Neuronal stem cell (in vitro differentiated cells): ENCODE data around the gene ADD1.
A peak's percentile ranks its signal among the peaks of the same experiment; 100 is the strongest.

Experiments used
- DNase-seq: peaks from one replicate; pipeline ENCODE4 v3.0.0-alpha.2; 2013; ENCODE audit warnings: low spot score
- H2AFZ ChIP-seq: one replicate; pipeline ENCODE4 v1.6.1; 2013; ENCODE audit warnings: mild to moderate bottlenecking, low read length, inconsistent platforms
- H2AK5ac ChIP-seq: 2 replicates; pipeline ENCODE4 v1.6.1; 2013; ENCODE audit warnings: low read depth, mild to moderate bottlenecking, inconsistent platforms, low read length, moderate library complexity, mixed read lengths
- H2BK120ac ChIP-seq: 2 replicates; pipeline ENCODE4 v1.6.1; 2013; ENCODE audit warnings: low read depth, mild to moderate bottlenecking, inconsistent platforms, low read length, moderate library complexity, mixed read lengths
- H2BK12ac ChIP-seq: one replicate; pipeline ENCODE4 v1.6.1; 2013; ENCODE audit warnings: low read length, inconsistent platforms
- H2BK15ac ChIP-seq: 2 replicates; pipeline ENCODE4 v1.6.1; 2013; ENCODE audit warnings: mild to moderate bottlenecking, low read length, inconsistent platforms, mixed read lengths
- H2BK5ac ChIP-seq: one replicate; pipeline ENCODE4 v1.6.1; 2013; ENCODE audit warnings: inconsistent platforms, mild to moderate bottlenecking, low read length, moderate library complexity
- H3K14ac ChIP-seq: one replicate; pipeline ENCODE4 v1.6.1; 2013; ENCODE audit warnings: low read length, inconsistent platforms
- H3K18ac ChIP-seq: 2 replicates; pipeline ENCODE4 v1.6.1; 2013; ENCODE audit warnings: low read length, inconsistent platforms
- H3K23ac ChIP-seq: 2 replicates; pipeline ENCODE4 v1.6.1; 2013; ENCODE audit warnings: low read depth, mild to moderate bottlenecking, mixed read lengths, low read length, inconsistent platforms; ENCODE audit not compliant: poor library complexity
- H3K27ac ChIP-seq: replicated peaks from 3 replicates; pipeline ENCODE4 v1.5.1; 2013; ENCODE audit warnings: low read length, inconsistent platforms
- H3K27me3 ChIP-seq, 3 experiments: 2 replicates each; pipeline ENCODE4 v1.6.1; 2013; ENCODE audit warnings: low read length in 3 of 3, mild to moderate bottlenecking in 2 of 3, inconsistent platforms in 1 of 3, low read depth in 1 of 3, mixed read lengths in 1 of 3, moderate library complexity in 1 of 3; ENCODE audit not compliant: control insufficient read depth in 3 of 3, insufficient read depth in 3 of 3
- H3K36me3 ChIP-seq, 2 donors: replicated peaks in 1 of 2; 2 replicates each; pipeline ENCODE4 v1.6.1; 2013; ENCODE audit warnings: low read length in 2 of 2; ENCODE audit not compliant: control insufficient read depth in 2 of 2, insufficient read depth in 2 of 2
- H3K4ac ChIP-seq: 2 replicates; pipeline ENCODE4 v1.6.1; 2013; ENCODE audit warnings: inconsistent platforms, mild to moderate bottlenecking, low read length, moderate library complexity
- H3K4me1 ChIP-seq, 2 donors: 1 replicate in 1 of 2; 2 replicates in 1 of 2; pipeline ENCODE4 v1.6.1; 2013; ENCODE audit warnings: low read length in 2 of 2, low read depth in 1 of 2; ENCODE audit not compliant: control insufficient read depth in 2 of 2, insufficient read depth in 1 of 2
- H3K4me2 ChIP-seq: one replicate; pipeline ENCODE4 v1.6.1; 2013; ENCODE audit warnings: mild to moderate bottlenecking, low read length, inconsistent platforms; ENCODE audit not compliant: insufficient read depth, poor library complexity, severe bottlenecking
- H3K4me3 ChIP-seq, 2 donors: 2 replicates each; pipeline ENCODE4 v1.5.1; 2013; ENCODE audit warnings: low read length in 2 of 2, mild to moderate bottlenecking in 2 of 2, inconsistent platforms in 1 of 2, moderate library complexity in 1 of 2
- H3K79me1 ChIP-seq: one replicate; pipeline ENCODE4 v1.6.1; 2013; ENCODE audit warnings: low read depth, mild to moderate bottlenecking, inconsistent platforms, low read length, moderate library complexity
- H3K9ac ChIP-seq: one replicate; pipeline ENCODE4 v1.6.1; 2013; ENCODE audit warnings: mild to moderate bottlenecking, low read depth, low read length, inconsistent platforms; ENCODE audit not compliant: poor library complexity
- H3K9me3 ChIP-seq, 2 donors: replicated peaks in 1 of 2; 2 replicates each; pipeline versions ENCODE3 to v1.6.1; 2013; ENCODE audit warnings: low read length in 2 of 2, mild to moderate bottlenecking in 2 of 2, inconsistent platforms in 1 of 2, low read depth in 1 of 2, mixed read lengths in 1 of 2, moderate library complexity in 1 of 2; ENCODE audit not compliant: control insufficient read depth in 2 of 2, insufficient read depth in 1 of 2
- H4K8ac ChIP-seq: one replicate; pipeline ENCODE4 v1.6.1; 2013; ENCODE audit warnings: low read depth, mild to moderate bottlenecking, inconsistent platforms, low read length, moderate library complexity
- H4K91ac ChIP-seq: one replicate; pipeline ENCODE4 v1.6.1; 2013; ENCODE audit warnings: low read length, low read depth, mild to moderate bottlenecking, inconsistent platforms; ENCODE audit not compliant: poor library complexity
- WGBS, 2 donors: extraction: QIAGEN DNeasy Blood & Tissue Kit; methylation state at CpG; one replicate each; pipeline ENCODE4 v1.1.7; 2013; ENCODE audit warnings: missing lambda C conversion rate in 2 of 2, mixed read lengths in 1 of 2; ENCODE audit not compliant: insufficient read length in 2 of 2, insufficient replicate concordance in 1 of 2; ENCODE audit errors: extremely low coverage in 2 of 2; 5-methylcytosine and 5-hydroxymethylcytosine counted together

ADD1 gene

DNA sequence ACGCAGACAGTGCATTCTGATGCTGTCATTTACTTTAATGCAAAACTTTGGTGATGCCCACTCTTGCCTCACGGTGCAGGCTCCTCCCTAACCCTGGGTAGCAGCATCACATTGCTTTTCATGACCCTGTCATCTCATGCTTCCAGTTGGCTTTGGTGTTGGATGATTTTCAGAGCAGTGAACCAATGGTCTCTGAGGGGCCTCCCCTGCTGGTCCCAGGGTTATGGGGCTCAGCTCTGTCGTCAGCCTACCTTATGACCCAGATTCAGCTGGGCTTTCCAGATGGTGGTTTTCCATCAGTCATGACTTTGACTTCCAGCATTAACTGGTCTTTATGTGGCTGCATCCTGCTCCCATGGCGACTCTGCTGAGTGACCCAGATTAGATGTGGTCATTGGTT lies 63.6 kb downstream of the ADD1 start:
- no peak overlapping the region for H2AFZ ChIP-seq
- H2BK12ac ChIP-seq: no peak overlapping the region
- peaks cover 0 to 2% of the 10 kb centered on the region in 2 donors for H3K9me3 ChIP-seq
- H3K4me2 ChIP-seq: no peak overlapping the region
- no peaks in the 10 kb centered on the region for H3K4me1 ChIP-seq
- H3K27ac ChIP-seq: no peak overlapping the region
- no peak overlapping the region for H3K9ac ChIP-seq
- DNase-seq: no peak
- H3K4ac ChIP-seq: no peak overlapping the region
- no peak overlapping the region for H4K8ac ChIP-seq
- WGBS, 2 donors: no CpG with 5 or more reads among the region's 4 CpGs
- H3K18ac ChIP-seq: no peak overlapping the region
- H3K79me1 ChIP-seq: no peaks in the 10 kb centered on the region
- no peak overlapping the region for H2BK120ac ChIP-seq
- H2BK5ac ChIP-seq: no peak overlapping the region
- H2AK5ac ChIP-seq: no peak overlapping the region
- H3K23ac ChIP-seq: no peak overlapping the region
- no peak overlapping the region for H3K4me3 ChIP-seq
- H3K14ac ChIP-seq: no peak overlapping the region
- H2BK15ac ChIP-seq: no peak overlapping the region
- H3K27me3 ChIP-seq: no peaks in the 10 kb centered on the region
- peaks cover 58 to 96% of the 10 kb centered on the region in 2 donors for H3K36me3 ChIP-seq
- H4K91ac ChIP-seq: no peak overlapping the region

GRCh38 chr4:2907706-2908293 lies 64.2 kb downstream of the ADD1 start:
- Histone ChIP-seq H3K18ac (no peak overlapping the region), H3K27me3 (no peaks in the 10 kb centered on the region), H3K4me3 (no peak overlapping the region), H3K14ac (no peak overlapping the region), H3K36me3 (peaks cover 59 to 98% of the 10 kb centered on the region in 2 donors), H2BK5ac (no peak overlapping the region), H3K27ac (no peak overlapping the region), H2BK15ac (no peak overlapping the region), H3K23ac (peak overlapping the region; percentile 22), H4K8ac (no peak overlapping the region), H3K4ac (no peak overlapping the region), H2AK5ac (no peak overlapping the region), H2BK120ac (peak overlapping the region; percentile 6), H4K91ac (no peak overlapping the region), H2AFZ (no peak overlapping the region), H3K79me1 (no peaks in the 10 kb centered on the region), H3K9ac (no peak overlapping the region), H2BK12ac (no peak overlapping the region), H3K4me2 (no peak overlapping the region), H3K4me1 (no peaks in the 10 kb centered on the region), H3K9me3 (peaks cover 0 to 2% of the 10 kb centered on the region in 2 donors)
- no peak for DNase-seq
- WGBS, 2 donors: no CpG with 5 or more reads among the region's 11 CpGs

DNA sequence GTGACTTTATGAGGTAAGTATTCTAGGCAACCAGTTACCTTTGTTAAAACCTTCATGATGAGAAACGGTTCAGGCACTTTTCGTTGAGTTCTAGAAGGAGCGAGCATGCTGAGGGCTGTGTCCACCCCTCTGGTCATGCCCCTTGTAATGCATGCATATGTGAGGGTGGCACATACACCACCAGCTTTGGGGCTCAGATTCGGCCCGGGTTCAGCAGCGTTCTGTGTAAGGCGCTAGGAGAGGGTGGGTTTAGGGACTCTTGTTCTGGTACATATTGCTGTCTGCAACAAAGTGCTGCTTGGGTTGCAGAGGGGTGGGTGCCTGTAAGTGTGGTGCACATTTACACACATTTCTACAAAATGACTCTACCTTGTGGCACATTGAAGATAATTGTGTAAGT lies 65.0 kb downstream of the ADD1 start:
- Histone ChIP-seq H3K14ac (no peak overlapping the region), H4K8ac (no peak overlapping the region), H3K4me2 (no peak overlapping the region), H2BK15ac (no peak overlapping the region), H3K9ac (no peak overlapping the region), H3K23ac (no peak overlapping the region), H2AFZ (no peak overlapping the region), H3K27me3 (no peaks in the 10 kb centered on the region), H3K4ac (no peak overlapping the region), H2BK12ac (no peak overlapping the region), H3K4me1 (no peaks in the 10 kb centered on the region), H3K9me3 (peaks cover 0 to 2% of the 10 kb centered on the region in 2 donors), H3K4me3 (no peak overlapping the region), H2BK120ac (no peak overlapping the region), H3K79me1 (no peaks in the 10 kb centered on the region), H2BK5ac (no peak overlapping the region), H3K18ac (no peak overlapping the region), H3K27ac (no peak overlapping the region), H4K91ac (no peak overlapping the region), H3K36me3 (peaks cover 58 to 98% of the 10 kb centered on the region in 2 donors), H2AK5ac (no peak overlapping the region)
- no peak for DNase-seq
- no CpG with 5 or more reads among the region's 7 CpGs for WGBS, 2 donors

DNA sequence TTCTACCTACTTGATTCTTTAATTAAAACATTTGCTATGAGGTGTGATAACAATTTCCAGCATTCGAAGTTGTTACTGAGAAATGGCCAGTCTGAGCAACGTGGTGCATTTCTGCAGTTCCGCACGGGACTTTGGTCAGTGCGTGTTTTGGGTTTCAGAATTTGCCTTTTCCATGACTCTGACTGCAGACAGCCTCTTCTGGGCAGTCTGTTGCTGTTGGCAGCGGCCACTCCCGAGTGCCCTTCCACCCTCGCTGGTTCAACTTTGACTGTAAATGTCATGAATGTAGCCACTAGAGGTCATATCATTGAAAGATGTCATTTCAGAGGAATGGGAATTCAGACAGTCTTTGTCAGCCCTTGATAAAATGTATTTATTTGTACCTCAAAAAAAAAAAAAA lies 65.9 kb downstream of the ADD1 start:
- no peak overlapping the region for H3K27ac ChIP-seq
- no peak overlapping the region for H3K4me3 ChIP-seq
- H3K18ac ChIP-seq: no peak overlapping the region
- DNase-seq: no peak
- H3K27me3 ChIP-seq: no peaks in the 10 kb centered on the region
- WGBS, 2 donors: no CpG with 5 or more reads among the region's 8 CpGs
- no peak overlapping the region for H3K23ac ChIP-seq
- H2AFZ ChIP-seq: no peak overlapping the region
- H3K14ac ChIP-seq: no peak overlapping the region
- no peak overlapping the region for H3K4me2 ChIP-seq
- H3K36me3 ChIP-seq: peaks cover 52 to 98% of the 10 kb centered on the region in 2 donors
- no peaks in the 10 kb centered on the region for H3K4me1 ChIP-seq
- H2BK12ac ChIP-seq: no peak overlapping the region
- H2BK120ac ChIP-seq: no peak overlapping the region
- H2AK5ac ChIP-seq: no peak overlapping the region
- no peak overlapping the region for H4K8ac ChIP-seq
- H3K4ac ChIP-seq: no peak overlapping the region
- no peak overlapping the region for H2BK5ac ChIP-seq
- no peaks in the 10 kb centered on the region for H3K79me1 ChIP-seq
- H2BK15ac ChIP-seq: no peak overlapping the region
- peaks cover 0 to 2% of the 10 kb centered on the region in 2 donors for H3K9me3 ChIP-seq
- H4K91ac ChIP-seq: no peak overlapping the region
- no peak overlapping the region for H3K9ac ChIP-seq
